NOMO-1 treated with DMSO at 0.1 percent for 48 hours (cell line): ENCODE results near the gene HEPHL1.

Experiments
- DNase-seq: peaks from one replicate; lab custom pipeline; 2025; ENCODE audit not compliant: unreplicated experiment; lab: John Stamatoyannopoulos, UW

Gene HEPHL1

GRCh38 chr11:94129512-94130297, 108.6 kb downstream of the HEPHL1 start:
- DNase-seq, result no peak

- DNase-seq, result peak; percentile 11
These were observed 109.3 kb downstream of the HEPHL1 start for GRCh38 chr11:94130298-94131046.

- DNase-seq, result no peak
These were observed 110.0 kb downstream of the HEPHL1 start for GRCh38 chr11:94131047-94131717.

- no peak for DNase-seq
These were observed 110.6 kb downstream of the HEPHL1 start for GRCh38 chr11:94131718-94132115.

GRCh38 chr11:94132152-94132558, 111.0 kb downstream of the HEPHL1 start:
- DNase-seq, result no peak

GRCh38 chr11:94132823-94133408, 111.8 kb downstream of the HEPHL1 start:
- no peak for DNase-seq

- no peak for DNase-seq
These were observed 112.6 kb downstream of the HEPHL1 start for GRCh38 chr11:94133752-94134151.

GRCh38 chr11:94134651-94135512, 113.7 kb downstream of the HEPHL1 start:
- peak; percentile 63 for DNase-seq

GRCh38 chr11:94139416-94139815, 118.3 kb downstream of the HEPHL1 start:
- DNase-seq, result no peak

GRCh38 chr11:94140154-94140655, 119.1 kb downstream of the HEPHL1 start:
- no peak for DNase-seq

GRCh38 chr11:94141511-94142307, 120.6 kb downstream of the HEPHL1 start:
- DNase-seq, result no peak

GRCh38 chr11:94142308-94143281, 121.4 kb downstream of the HEPHL1 start:
- DNase-seq, result no peak

GRCh38 chr11:94144216-94144615, 123.1 kb downstream of the HEPHL1 start:
- DNase-seq, result no peak

GRCh38 chr11:94144664-94145063, 123.5 kb downstream of the HEPHL1 start:
- no peak for DNase-seq

- DNase-seq, result no peak
These were observed 124.3 kb downstream of the HEPHL1 start for GRCh38 chr11:94145431-94145830.

GRCh38 chr11:94145916-94146315, 124.8 kb downstream of the HEPHL1 start:
- DNase-seq, result no peak

GRCh38 chr11:94147433-94147845, 126.3 kb downstream of the HEPHL1 start:
- no peak for DNase-seq

- DNase-seq, result no peak
These were observed 127.0 kb downstream of the HEPHL1 start for GRCh38 chr11:94148189-94148588.
